HG03175 (cell line): ENCODE measurements around the gene DSG2.

Experiments used
- ATAC-seq: cut with Tn5 transposase; IDR thresholded peaks from one replicate; pipeline ENCODE4 v1.9.1; 2021; ENCODE audit warnings: mild to moderate bottlenecking, moderate library complexity; ENCODE audit not compliant: unreplicated experiment

The DSG2 gene

DNA sequence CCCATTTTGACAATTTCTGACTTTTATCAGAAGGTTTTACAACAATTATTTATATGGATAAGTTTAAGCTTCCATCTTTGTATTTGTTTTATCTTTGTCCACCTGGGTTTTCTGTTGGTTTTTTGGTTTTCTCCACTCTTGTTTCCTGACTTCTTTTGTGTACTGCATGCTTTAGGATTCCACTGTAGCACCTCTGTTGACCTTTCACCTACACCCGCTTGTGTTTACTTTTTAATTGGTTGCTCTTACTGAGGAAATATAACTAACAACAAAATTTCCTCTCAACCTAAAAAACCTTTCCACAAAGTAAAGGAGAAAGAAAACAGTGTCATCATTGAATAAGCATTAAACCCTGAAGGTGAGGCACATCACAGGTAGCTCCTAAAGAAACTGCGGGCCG, 53.9 kb downstream of the DSG2 start:
- ATAC-seq, result no peak

DNA sequence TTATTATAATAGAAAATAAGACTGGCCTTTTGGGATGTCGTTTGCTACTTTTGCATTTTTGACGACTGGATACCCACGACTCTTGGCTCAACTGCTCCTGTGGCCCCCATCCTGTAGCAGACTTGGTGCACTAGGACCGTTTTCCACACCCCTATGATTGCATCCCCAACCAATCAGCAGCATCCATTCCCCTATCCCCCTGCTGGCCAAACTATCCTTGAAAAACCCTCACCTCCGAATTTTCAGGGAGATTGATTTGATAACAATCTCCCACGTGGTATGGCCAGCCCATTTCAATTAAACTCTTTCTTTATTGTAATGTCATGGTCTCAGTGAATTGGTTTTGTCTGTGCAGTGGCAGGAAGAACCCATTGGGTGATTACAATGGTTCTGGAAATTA, 55.8 kb downstream of the DSG2 start:
- no peak for ATAC-seq

DNA sequence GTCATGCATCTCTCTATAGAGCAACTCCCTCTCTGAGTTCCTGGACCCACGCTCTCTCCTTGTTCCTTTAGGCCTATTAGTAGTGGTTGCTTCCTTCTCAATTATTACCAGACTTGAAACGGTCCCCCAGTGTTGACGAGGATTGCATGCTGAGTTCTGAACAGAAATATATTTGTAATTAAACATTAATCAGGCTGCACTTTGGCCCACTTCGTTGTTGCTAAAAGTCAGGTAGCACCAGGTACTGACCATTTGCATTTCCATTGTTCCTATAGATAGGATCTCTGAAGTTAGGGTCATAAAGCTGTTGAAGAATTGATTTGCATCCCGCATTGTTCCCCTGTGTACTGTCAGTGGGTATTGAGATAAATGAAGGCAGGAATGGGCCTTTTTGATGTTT, 56.8 kb downstream of the DSG2 start:
- no peak for ATAC-seq

DNA sequence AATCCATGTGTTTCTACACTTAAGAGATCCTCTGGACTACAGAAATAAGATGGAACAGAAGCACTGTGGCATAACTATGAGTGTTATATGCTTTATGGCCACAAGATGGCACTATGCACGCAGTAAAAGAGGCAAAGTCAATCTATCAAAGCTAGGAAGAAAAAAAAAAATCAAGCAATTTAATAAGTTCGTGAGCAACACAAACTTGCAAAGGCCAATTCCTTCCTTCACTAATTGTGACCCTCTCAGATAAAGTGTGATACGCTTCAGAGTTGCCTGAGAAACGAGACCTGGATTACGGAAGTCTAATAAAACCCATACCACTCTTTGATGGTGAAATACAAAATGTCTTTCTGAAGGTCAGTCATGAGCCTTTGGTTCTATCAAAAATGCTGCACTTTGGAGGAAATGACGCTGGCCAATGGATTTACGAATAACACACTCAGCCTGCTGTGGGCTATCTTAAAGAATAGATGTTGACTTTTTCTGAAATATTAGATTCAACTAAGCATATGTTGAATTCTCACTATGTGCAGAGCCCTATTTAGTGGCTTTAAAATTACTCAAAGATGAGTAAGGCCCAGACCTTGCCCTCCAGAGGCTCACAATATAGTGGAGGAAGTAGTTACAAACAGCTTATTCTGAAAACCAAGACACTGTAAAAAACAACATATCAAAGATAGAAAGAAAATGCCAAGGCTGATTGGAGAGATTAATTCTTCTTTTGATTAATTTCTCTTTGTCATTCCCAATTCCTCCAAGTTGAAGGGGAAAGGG, 58.2 kb downstream of the DSG2 start:
- peak; percentile 74 for ATAC-seq

DNA sequence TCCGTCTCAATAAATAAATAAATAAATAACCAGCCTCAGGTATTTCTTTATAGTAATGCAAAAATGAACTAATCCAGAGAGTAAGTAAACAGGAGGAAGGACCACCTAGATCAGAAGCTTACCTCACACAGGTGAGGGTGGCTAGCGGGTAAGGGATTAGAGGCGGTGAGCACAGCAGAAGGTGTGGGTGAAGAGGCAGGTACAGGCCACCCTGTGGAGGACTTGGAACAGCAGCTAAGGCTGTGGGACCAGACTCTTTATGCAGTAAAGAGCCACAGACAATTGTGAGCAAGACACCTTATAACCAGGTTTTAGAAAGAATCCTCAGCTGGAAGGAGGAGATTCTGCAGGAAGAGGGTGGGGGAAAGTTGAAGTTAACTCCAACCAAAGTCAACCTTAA, 59.5 kb downstream of the DSG2 start:
- ATAC-seq, result no peak

DNA sequence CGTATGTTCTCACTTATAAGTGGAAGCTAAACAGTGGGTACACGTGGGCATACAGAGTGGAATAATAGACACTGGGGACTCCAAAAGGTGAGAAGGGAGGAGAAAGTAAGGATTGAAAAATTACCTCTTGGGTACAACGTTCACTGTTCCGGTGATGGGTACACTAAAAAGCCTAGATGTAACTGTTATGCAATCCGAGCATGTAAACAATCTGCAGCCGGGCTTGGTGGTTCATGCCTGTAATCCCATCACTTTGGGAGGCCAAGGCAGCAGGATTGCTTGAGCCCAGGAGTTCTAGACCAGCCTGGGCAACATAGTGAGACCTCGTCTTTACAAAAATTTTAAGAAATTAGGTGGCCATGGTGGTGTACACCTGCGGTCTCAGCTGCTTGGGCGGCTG, 60.6 kb downstream of the DSG2 start:
- ATAC-seq, result no peak

DNA sequence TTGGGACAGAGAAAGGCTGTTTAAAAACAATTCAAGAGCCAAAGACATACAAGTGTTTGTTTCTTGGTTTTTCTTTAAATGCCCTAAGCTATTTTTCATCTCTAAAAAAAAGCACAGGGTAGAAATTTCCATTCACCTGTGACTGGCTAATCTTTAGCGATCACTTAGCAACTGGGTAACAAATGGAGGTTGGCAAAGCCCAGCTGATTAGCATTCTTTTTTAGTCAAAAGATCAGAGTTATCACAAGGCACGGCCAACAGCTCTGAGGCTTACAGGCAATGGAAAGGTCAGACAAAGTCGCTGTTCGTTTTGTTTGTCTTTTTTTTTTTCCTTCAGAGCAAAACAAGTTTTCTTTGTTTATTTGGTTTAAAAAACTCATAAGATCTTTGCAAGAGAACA, 64.7 kb downstream of the DSG2 start:
- no peak for ATAC-seq

DNA sequence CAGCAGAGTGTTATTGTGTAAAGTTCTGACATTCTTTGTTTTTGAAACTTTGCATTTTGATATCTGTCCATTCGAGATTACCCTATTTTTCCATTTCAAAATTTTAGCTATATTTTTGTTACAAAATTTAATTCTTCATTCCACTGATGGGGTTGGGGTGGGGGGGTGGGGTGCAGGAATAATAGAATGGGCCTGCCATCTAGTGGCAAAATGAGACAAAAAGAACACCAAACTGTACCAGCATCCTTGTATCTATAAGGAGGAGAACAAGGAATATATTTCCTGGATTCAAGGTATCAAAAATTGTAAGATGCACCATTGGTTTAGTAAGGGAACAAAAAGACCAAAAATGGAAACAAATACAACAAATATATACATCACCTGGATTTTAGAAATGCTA, 65.8 kb downstream of the DSG2 start:
- no peak for ATAC-seq

DNA sequence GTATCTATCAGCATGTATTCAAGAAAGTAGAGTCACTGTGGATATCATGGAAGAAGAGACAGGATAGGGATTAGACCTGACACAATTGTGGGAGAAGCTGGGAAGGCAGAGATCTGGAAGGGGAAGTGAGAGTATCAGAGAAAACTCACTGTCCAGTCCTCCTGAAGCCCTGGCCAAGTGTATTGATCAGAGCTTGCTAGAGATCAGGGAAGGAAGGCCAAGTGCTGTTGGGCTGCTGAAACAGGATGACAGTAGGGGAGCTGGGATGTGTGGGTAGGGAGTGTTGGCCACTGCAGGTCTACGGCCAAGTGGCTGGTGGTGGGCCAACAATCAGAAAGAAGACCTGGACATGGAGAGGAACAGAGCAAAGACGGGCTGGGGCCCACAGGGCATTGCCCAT, 67.4 kb downstream of the DSG2 start:
- no peak for ATAC-seq

DNA sequence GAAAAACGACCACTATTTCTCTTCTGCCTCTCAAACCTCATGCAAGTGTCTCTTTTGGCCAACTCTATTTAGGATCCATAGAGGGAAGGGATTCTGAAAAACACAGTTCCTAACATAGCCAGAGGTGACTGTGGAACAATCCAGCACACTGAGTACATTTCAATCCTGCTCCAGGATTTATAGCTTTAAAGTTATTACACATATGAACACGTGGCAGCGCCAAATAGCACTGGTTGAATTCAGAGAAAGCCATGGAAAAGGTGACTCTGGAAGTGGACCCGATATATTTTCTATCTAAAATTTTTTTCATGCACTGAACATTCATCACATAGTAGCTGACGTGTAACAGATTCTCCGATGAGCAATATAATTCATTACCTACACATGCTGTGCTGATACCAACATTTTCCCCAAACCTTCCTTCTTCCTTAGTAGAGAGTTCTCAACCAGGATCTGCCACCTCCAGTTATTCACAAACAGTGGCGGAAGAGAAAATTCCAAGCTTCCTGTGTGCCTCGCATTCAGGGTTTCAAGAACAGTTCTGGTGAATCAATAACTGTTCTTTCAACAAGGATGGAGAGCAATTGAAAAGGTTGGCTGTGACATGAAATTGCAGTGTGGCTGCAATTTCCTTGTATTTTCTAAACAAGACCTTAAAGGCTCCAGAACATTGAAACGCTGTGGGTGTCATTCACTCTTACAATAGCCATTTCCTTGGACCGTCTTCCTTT, 68.0 kb downstream of the DSG2 start:
- ATAC-seq, result no peak

DNA sequence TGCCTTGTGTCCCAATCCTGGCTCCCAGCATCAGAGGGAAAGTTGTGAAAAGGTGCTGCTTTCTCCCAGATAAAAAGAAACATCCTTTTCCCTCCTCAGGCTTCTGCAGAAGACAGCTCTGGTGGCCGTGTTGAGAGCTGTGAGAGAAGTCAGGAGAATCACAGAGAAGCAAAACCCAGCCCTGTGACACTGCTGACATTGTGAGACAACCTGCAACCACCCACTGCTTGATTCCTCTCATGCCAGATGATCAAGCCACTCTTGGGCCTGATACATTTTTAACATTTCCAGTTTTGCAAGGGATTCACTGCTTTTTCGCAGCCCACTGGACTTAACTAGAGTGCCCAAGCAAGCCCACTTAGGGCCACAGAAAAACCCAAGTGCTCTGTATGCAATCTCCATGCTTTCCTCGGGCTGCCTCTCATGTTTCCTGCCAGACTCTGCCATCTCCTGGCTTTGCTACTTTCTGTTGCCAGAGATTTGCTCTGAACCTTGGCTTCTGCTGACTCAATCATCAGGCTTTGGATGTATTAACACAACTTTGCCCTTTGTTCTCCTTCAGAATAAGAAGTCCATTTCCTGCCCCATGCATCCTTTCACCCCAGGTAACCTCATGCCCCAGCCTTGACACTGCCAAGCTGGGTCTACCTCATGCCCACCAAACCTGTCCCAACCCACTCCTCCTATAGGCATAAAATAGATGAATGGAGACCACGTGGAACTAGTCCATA, 68.8 kb downstream of the DSG2 start:
- no peak for ATAC-seq

DNA sequence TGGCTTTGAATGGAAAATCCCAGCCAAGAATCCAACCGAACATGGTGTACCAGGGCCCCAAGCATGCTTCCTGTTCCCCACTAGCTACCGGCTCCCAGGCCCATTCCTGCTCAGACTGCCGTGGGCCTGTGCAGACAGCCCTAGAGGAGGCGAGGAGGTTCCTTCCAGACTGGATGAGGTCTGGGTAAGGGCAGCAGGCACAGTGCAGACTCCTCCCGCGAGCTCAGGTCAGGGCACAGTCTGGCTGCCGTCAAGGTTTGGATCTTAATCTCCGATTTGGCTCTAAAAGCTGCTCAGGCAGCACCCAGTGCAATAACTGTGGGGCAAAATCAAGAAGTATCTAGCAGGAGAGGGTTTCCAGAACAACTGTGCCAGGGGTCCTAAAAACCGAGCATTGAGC, 74.4 kb downstream of the DSG2 start:
- no peak for ATAC-seq

DNA sequence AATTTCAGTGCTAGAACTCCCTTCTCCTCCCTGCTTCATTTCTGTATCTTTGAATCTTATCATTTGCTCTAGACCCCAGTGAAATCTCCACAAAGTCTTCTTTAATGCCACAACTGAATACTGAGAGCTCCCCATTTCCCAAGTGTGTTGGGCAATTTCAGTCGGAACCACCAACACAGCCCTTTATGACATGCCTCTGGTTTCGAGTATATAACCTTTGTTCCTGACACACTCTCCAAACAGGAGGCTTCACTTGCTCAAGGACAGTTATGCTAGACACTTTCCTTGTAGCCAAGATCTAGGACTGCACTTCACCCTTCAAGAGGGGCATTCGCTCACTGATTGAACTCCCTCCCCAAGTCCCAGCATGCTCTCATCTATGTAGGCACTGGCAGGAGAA, 75.1 kb downstream of the DSG2 start:
- ATAC-seq, result no peak

DNA sequence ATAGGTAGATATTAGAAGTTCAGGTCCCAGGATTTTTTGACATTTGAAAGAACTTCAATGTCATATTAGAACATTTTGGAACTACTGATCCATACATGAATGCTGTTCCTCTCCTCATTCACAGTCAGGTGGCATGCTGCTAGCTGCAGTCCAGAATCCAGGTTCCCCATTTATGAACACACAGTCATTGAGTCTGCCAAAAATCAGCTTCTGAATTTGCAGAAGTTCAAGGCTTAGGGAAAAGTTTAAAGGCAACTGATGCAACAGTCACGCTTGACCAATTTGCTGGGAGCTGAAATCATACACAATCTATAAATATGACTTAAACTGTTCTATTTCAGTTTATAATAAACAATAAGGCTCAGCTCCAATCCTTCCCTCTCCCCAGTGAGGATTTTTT, 76.4 kb downstream of the DSG2 start:
- ATAC-seq, result no peak

DNA sequence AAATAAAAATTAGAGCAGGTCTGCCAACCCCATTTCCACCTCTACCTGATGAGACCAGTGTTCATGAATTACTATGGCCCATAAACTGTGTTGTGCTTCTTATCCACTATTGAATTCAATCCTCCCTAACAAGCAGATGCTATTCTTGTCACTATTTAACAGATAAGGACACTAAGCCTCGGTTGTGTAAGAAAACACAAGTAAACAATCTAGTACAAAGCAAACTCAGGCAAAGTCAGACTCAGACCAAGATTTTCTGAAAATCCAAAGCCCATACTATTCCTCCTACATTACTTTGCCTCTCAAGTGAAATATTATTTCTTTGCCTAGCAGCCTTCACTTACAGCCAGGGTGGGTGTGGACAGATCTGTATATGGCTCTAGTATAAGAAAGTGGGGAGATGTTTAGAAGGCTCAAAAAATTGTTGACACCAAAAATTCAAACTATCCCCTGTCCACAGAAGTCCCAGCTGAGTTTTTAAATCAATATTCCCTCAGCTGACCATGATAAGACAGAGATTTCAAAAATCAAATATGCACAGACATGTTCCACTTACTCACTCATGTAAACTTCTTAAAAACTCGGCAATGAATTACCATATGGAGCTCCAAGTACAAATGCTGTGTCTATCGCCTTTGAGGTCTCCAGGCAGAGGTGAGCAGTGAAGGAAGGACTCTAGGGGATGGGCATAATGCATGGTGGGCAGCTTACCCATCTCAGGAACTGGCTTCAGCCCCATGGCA, 77.7 kb downstream of the DSG2 start:
- ATAC-seq, result no peak

DNA sequence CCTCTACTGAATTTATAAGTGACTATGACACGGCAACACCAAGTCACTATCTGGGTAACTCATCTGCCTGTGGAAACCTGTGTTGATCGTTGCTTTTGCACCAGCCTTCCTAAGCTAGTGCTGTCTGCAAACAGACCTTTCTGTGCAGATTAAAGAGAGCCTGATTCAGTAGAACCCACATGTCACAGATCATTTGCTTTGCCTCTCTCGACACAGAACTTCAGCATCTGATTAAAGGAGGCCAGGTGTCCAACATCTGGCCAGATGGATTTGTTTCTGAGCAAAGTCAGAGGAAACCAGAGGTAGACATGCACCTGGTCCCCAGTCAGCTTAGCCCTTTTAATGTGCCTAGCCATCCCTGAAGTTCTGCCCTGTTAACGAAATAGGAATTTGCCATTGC, 78.7 kb downstream of the DSG2 start:
- ATAC-seq, result no peak

DNA sequence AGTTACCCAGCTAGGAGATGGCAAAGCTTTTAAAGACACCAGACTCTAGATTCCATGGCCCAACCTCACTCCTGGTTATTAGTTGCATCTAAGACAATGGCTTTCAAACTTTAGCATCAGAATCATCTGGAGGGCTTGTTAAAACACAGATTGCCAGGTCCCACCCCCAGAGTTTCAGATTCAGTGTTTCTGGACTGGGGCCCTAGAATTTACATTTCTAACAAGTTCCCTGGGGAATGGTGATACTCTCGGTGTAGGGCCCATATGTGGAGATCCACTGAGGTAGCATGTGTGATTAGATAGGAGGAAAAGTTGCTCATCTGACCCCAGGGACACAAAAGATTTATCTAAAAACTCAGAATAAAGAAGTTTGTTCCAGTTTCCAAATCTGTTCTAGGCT, 79.2 kb downstream of the DSG2 start:
- ATAC-seq, result no peak

DNA sequence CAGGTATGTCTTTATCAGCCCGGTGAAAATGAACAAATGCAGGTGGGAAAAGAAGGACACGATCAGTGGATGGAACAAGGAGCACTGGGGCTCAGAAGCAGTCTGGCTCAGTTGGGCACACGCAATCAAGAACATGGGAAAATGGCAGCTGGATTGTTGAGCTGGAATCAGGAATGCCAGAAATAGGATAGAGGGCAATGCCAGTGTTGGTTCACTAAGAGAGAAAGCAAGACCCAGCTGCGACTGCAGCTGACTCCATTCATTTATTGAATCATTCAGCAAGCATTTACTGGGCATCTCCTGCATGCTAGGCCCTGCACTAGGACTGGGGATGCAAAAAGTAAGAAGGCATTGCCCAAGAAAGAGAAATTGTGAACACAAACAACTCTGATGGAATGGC, 80.1 kb downstream of the DSG2 start:
- no peak for ATAC-seq

DNA sequence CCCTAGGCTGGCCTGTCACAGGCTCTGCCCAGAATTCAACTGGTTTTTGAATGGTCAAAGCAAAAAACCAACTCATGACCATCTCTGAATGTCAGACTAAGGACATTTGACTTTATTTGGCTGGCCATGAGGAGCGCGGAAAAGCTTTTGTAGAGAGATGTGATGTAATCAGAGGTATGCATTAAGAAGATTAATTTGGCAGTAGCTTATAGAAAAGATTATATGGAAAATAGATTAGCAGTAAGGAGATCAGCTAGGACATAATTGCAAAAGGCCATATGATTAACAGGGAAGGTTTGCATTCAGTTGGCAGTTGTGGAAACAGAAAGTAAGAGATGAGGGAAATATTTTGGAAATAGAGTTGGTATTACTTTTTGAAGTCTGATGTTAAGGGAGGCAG, 81.4 kb downstream of the DSG2 start:
- ATAC-seq, result no peak

DNA sequence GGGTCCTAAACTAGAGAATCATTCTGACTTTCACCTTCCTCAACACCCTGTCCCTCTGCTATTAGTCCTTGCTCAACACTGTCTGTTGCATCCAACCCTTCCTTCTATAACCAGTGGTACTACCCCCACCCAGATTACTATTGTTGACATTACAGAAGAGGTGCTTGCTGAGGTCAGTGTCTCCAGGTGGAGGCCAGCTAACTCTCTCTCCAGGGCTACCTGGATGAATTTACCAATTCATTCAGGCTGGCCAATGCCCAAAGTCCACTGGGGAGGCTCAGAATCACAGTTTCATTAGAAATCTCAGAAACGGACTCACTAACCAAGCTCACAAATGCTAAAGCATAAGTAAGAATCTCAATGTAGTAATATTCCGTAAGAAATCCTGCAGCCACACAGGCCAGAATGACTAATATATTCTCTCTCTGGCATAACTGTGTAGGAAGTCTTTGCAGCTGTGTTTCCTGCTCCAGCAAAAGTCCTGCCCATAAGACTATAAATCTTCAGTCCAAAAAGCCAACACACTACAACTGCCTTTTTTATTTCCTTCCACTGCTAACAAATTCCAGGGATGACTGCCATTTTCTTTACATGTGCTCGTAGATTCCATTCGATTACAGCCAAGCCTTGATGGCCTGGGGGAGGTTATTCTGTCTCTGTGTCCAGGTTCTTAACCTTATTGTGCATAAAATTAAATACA, 83.7 kb downstream of the DSG2 start:
- no peak for ATAC-seq
